Muscle of leg (tissue), 11 donors: ENCODE data around the gene P3H1. TPM values are rescaled to one million over a fixed set of nuclear protein-coding genes. Genes with fewer than 3 reads are reported as not detected.
A peak's percentile ranks its signal among the peaks of the same experiment; 100 is the strongest.

Source experiments
- DNase-seq: peaks from one replicate; pipeline ENCODE4 v3.0.0; 2013
- H3K27ac ChIP-seq: one replicate; pipeline ENCODE4 v1.5.1; 2013; ENCODE audit warnings: mild to moderate bottlenecking, low read length, control low read depth
- H3K27me3 ChIP-seq: one replicate; pipeline ENCODE4 v1.6.1; 2013; ENCODE audit warnings: low read length; ENCODE audit not compliant: control insufficient read depth, insufficient read depth
- H3K36me3 ChIP-seq: one replicate; pipeline ENCODE4 v1.6.1; 2013; ENCODE audit warnings: low read length; ENCODE audit not compliant: control insufficient read depth, insufficient read depth
- H3K4me1 ChIP-seq: one replicate; pipeline ENCODE4 v1.6.1; 2013; ENCODE audit warnings: low read length; ENCODE audit not compliant: control insufficient read depth, insufficient read depth
- H3K4me3 ChIP-seq: one replicate; pipeline ENCODE4 v1.5.1; 2013; ENCODE audit warnings: low read length, control low read depth
- H3K9me3 ChIP-seq: replicated peaks from 2 replicates; pipeline ENCODE4 v1.6.1; 2013; ENCODE audit warnings: low read depth, low read length; ENCODE audit not compliant: control insufficient read depth
- WGBS: methylation state at CpG from one replicate; pipeline ENCODE4 v1.1.5; 2013; ENCODE audit warnings: missing lambda C conversion rate; ENCODE audit not compliant: insufficient coverage; 5-methylcytosine and 5-hydroxymethylcytosine counted together
- polyA plus RNA-seq, 8 donors: library from polyadenylated mRNA; unstranded; fragments of 120-200 nt; gene quantifications; one replicate each; pipeline versions ENCODE4 v1.2.1 to v1.2.3, GENCODE V29; 2013; ENCODE audit warnings: inconsistent platforms in 1 of 8, low replicate concordance in 1 of 8; ENCODE audit not compliant: insufficient read length in 8 of 8, insufficient read depth in 1 of 8
- total RNA-seq: library from RNA; stranded (reverse); fragments of 120-200 nt; gene quantifications from one replicate; pipeline ENCODE4 v1.2.4, GENCODE V29; 2013

The P3H1 gene
- total and polyA plus RNA-seq, 9 donors, result 51.7 to 103 (median 72.3) TPM

DNA sequence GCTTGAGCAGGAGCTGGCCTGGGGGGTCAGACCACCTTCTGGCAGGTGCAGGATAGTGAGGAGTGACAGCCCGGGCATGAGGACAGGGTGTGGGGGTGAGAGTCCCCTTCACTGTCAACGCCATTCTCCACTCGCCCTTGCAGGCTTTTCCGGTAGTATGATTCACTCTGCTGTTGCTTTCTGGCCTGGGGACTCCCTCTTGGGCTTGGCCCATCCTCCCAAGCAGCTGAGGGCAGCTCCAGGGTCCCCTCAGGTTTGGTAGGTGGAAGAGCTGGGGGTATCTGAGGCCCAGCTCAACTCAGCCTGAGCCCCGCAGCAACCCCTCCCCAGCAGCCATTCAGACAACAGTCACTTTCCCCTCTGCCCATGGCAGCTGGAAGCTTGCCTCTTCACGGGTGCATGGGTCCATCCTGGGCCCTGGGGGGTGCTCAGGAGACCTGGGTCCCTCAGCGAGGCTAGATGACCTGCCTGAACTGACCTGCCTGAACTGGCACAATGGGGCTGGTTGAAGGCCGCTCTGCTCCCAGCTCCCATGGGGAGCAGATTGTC, 28.1 kb downstream of the P3H1 start:
- H3K27me3 ChIP-seq, result no peaks in the 10 kb centered on the region
- DNase-seq, result no peak
- H3K9me3 ChIP-seq, result no peaks in the 10 kb centered on the region
- 74% methylated on average over 3 of the region's 8 CpGs for WGBS
- H3K4me1 ChIP-seq, result peaks cover 12% of the 10 kb centered on the region
- no peaks in the 10 kb centered on the region for H3K36me3 ChIP-seq
- no peak overlapping the region for H3K4me3 ChIP-seq
- H3K27ac ChIP-seq, result no peak overlapping the region

DNA sequence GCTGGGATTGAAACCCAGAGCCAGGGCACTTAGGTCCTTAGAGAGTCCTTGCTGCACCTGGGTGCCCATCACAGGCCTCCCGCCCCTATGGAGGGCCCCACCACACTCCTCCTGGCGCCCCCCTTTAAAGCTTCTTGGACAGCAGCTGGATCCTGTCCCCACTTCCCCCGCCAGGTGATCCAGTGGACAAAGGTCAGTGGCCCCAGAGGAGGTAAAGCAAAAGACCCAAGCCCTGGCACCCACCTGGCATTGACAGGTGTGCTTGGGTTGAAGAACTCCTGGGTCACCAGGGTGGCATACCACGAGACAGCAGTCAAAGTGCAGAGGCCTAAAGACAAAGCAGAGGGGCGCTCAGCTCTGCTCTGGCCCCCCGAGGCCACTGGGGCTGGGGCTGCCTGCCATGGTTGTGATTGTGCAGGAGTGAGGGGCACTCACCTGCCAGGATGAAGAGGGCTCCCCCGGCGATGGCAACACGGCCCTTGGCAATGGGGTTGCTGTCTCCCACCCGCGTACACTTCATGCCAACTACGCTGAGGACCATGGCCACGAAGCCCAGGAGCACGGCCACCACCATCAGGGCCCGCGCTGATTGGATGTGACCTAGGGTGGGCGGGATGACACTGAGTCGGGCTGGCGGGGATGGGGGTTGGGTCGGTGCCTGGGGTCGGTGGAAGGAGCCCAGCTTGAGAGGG, 28.7 kb downstream of the P3H1 start:
- 84% methylated on average over 18 of the region's 21 CpGs for WGBS
- H3K4me3 ChIP-seq, result no peak overlapping the region
- no peaks in the 10 kb centered on the region for H3K27me3 ChIP-seq
- H3K36me3 ChIP-seq, result no peaks in the 10 kb centered on the region
- H3K4me1 ChIP-seq, result peaks cover 12% of the 10 kb centered on the region
- no peak for DNase-seq
- H3K9me3 ChIP-seq, result no peaks in the 10 kb centered on the region
- H3K27ac ChIP-seq, result no peak overlapping the region

GRCh38 chr1:42737257-42737656, 29.6 kb downstream of the P3H1 start:
- H3K4me1 ChIP-seq, result peaks cover 12% of the 10 kb centered on the region
- H3K27me3 ChIP-seq, result no peaks in the 10 kb centered on the region
- H3K9me3 ChIP-seq, result no peaks in the 10 kb centered on the region
- H3K36me3 ChIP-seq, result no peaks in the 10 kb centered on the region
- H3K27ac ChIP-seq, result no peak overlapping the region
- 42% methylated on average over 5 of the region's 5 CpGs for WGBS
- DNase-seq, result peak; percentile 42
- no peak overlapping the region for H3K4me3 ChIP-seq

DNA sequence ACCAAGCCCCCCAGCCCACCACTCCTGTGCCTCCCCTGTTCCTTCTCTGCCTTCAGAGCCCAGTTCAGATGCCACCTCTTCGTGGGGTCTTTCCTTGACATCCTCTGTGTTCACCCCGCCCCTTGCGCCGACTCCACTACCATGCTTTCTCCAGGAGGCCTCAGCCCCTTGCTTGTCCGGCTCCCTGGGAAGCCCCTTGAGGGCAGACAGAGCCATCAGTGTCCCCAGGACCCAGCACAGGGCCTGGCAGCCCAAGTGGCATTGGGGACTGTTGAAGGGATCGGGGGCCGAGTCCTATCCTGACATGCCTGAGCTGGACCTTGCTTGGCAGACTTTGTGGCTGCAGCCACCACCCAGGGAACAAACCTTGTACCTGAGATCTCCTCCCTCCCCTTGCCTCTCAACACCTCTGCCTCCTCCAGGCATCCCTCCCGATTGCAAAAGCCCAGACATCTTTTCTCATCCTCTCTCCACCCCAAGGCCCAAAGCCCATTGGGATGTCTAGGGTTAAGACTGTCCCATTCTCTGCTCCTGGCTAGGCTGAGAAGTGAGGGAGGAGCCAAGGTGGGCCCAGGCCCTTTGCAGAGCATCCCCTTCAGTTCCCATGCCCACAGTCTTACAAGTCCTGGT, 30.1 kb downstream of the P3H1 start:
- Histone ChIP-seq H3K4me1 (peaks cover 12% of the 10 kb centered on the region), H3K9me3 (no peaks in the 10 kb centered on the region), H3K36me3 (no peaks in the 10 kb centered on the region), H3K27ac (no peak overlapping the region), H3K4me3 (no peak overlapping the region), H3K27me3 (no peaks in the 10 kb centered on the region)
- DNase-seq, result no peak
- WGBS, result 100% methylated on average over 6 of the region's 8 CpGs

DNA sequence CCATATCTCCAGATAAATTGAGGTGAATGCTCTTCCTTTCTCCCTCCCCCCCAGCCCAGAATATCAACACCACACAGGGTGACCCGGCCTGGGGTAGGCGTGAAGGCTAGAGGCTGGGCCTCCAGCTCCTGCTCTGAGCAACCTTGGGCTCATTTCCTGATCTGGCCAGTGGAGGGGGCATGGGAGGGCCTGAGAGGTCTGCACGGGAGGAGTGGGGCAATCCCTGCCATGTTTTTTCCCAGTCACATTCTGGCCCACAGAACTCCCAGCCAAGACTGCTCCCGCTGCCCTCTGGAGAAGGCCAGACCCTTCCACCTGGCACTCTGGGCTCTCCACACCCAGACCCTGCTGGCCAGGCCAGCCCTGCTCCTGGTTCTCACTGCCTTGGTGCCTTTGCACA, 30.7 kb downstream of the P3H1 start:
- no peaks in the 10 kb centered on the region for H3K36me3 ChIP-seq
- H3K4me1 ChIP-seq, result peaks cover 12% of the 10 kb centered on the region
- no peak overlapping the region for H3K27ac ChIP-seq
- no peaks in the 10 kb centered on the region for H3K27me3 ChIP-seq
- no peaks in the 10 kb centered on the region for H3K9me3 ChIP-seq
- H3K4me3 ChIP-seq, result no peak overlapping the region
- WGBS, result 100% methylated on average over 1 of the region's 4 CpGs
- no peak for DNase-seq

DNA sequence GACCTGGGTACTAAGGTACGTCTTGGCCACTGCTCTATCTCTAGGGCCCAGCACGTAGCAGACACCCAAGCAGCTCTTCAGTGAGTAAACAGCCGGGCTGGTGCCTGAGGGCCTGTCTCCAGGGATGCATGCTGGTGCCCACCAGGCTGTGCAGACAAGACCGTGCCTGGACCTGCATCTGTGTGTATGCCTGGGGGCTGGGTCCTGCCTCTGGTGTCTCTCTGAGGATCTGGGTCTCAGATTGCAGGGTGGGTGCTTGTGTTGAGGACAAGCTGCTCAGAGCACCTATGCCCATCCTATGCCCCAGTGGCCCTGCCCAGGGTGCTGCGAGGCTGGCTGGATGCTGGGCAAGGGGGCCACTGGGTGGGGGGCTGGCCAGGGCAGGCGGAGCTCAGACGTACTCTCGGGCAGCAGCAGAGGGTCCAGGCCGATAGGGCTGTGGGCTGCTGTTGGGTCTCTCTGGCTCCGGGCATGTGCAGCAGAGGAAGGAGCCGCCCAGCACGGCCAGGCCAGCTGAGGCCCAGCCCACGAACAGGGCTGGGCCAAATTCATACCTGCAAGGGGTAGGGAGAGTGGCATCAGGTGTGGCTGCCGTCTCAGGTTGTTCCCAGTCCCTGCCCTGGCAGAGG, 31.2 kb downstream of the P3H1 start:
- H3K27ac ChIP-seq, result no peak overlapping the region
- no peaks in the 10 kb centered on the region for H3K9me3 ChIP-seq
- peaks cover 8% of the 10 kb centered on the region for H3K4me1 ChIP-seq
- H3K27me3 ChIP-seq, result no peaks in the 10 kb centered on the region
- no peak for DNase-seq
- 76% methylated on average over 13 of the region's 14 CpGs for WGBS
- H3K4me3 ChIP-seq, result no peak overlapping the region
- no peaks in the 10 kb centered on the region for H3K36me3 ChIP-seq

DNA sequence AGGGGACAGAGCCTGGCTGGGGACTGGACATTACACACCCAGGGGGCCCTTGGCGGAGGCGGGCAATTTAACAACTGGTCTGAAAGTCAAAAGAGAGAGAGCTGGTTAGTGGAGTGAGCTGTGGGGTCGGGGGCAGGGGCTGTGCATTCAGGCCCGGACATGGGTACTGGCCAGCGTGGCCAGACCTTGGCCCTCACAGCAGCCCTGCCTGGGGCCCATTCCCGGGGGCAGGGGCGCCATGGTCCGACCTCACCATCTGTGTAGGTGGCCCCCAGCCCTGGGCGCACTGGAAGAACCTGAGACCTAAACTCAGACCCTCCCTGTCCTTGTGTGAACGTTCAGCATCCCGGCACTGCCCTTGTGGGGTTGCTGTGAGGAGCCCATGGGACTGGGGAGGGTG, 31.8 kb downstream of the P3H1 start:
- DNase-seq, result no peak
- peaks cover 5% of the 10 kb centered on the region for H3K4me1 ChIP-seq
- H3K4me3 ChIP-seq, result no peak overlapping the region
- 76% methylated on average over 11 of the region's 11 CpGs for WGBS
- no peaks in the 10 kb centered on the region for H3K9me3 ChIP-seq
- no peaks in the 10 kb centered on the region for H3K27me3 ChIP-seq
- no peaks in the 10 kb centered on the region for H3K36me3 ChIP-seq
- no peak overlapping the region for H3K27ac ChIP-seq

GRCh38 chr1:42734201-42735035, 32.4 kb downstream of the P3H1 start:
- no peak for DNase-seq
- 89% methylated on average over 2 of the region's 7 CpGs for WGBS

GRCh38 chr1:42733415-42734200, 33.2 kb downstream of the P3H1 start:
- H3K36me3 ChIP-seq, result no peaks in the 10 kb centered on the region
- no peak overlapping the region for H3K4me3 ChIP-seq
- no peak overlapping the region for H3K27ac ChIP-seq
- no peaks in the 10 kb centered on the region for H3K4me1 ChIP-seq
- DNase-seq, result no peak
- no peaks in the 10 kb centered on the region for H3K27me3 ChIP-seq
- H3K9me3 ChIP-seq, result no peaks in the 10 kb centered on the region
- 79% methylated on average over 11 of the region's 12 CpGs for WGBS

More at GRCh38 chr1:42734201-42735035, 32.4 kb downstream of the P3H1 start:
- Histone ChIP-seq H3K9me3 (no peaks in the 10 kb centered on the region), H3K36me3 (no peaks in the 10 kb centered on the region), H3K27ac (no peak overlapping the region), H3K27me3 (no peaks in the 10 kb centered on the region), H3K4me3 (no peak overlapping the region), H3K4me1 (no peaks in the 10 kb centered on the region)
